GM19239 (cell line): ENCODE results near the gene ZNF649.
"Not testable (repeated sequence)": the region's sequence is repeated elsewhere in the genome, so short reads cannot be mapped to it uniquely, and the experiment has no call there.

Source experiments
- DNase-seq: peaks from one replicate; pipeline ENCODE4 v3.0.0; 2011; ENCODE audit warnings: low spot score; ENCODE audit not compliant: insufficient read length
- FAIRE-seq: peaks from 2 replicates; lab custom pipeline; 2011; peaks lifted over from hg19 to GRCh38; lab: Jason Lieb, UNC

ZNF649 gene

GRCh38 chr19:51904331-51905165, at the start of gene ZNF649:
Gene ZNF649, minus strand, starts transcription at chr19:51905017. Its CDS starts 4,910 bp downstream, at chr19:51900107.
- peak; percentile 88 for FAIRE-seq
- DNase-seq, result peak; percentile 62

- FAIRE-seq (no peak), DNase-seq (no peak)
These were observed 44.2 kb upstream of the ZNF649 start for GRCh38 chr19:51948975-51949374.

GRCh38 chr19:51946602-51947001, 41.8 kb upstream of the ZNF649 start:
- FAIRE-seq (no peak), DNase-seq (no peak)

- DNase-seq (no peak), FAIRE-seq (no peak)
These were observed 40.2 kb upstream of the ZNF649 start for GRCh38 chr19:51944798-51945552.

GRCh38 chr19:51938936-51939335, 34.1 kb upstream of the ZNF649 start:
- no peak for FAIRE-seq
- DNase-seq, result no peak

GRCh38 chr19:51931921-51932320, 27.1 kb upstream of the ZNF649 start:
- no peak for FAIRE-seq
- DNase-seq, result no peak

- DNase-seq (no peak), FAIRE-seq (no peak)
These were observed 23.0 kb upstream of the ZNF649 start for GRCh38 chr19:51927859-51928258.

- FAIRE-seq (peak; percentile 97), DNase-seq (peak; percentile 64)
These were observed 22.2 kb upstream of the ZNF649 start, which contains the start of gene ZNF613 for GRCh38 chr19:51926784-51927741. Gene ZNF613, plus strand, starts transcription at chr19:51927472. Its CDS starts 8,749 bp downstream, at chr19:51936221.

- DNase-seq (no peak), FAIRE-seq (no peak)
These were observed 21.6 kb upstream of the ZNF649 start for GRCh38 chr19:51926426-51926783.

- DNase-seq, result no peak
- no peak for FAIRE-seq
These were observed 17.1 kb upstream of the ZNF649 start for GRCh38 chr19:51921949-51922348.

GRCh38 chr19:51919606-51920005, 14.8 kb upstream of the ZNF649 start:
- no peak for FAIRE-seq

GRCh38 chr19:51916167-51916566, 11.3 kb upstream of the ZNF649 start:
- FAIRE-seq (no peak), DNase-seq (no peak)

More at GRCh38 chr19:51919606-51920005, 14.8 kb upstream of the ZNF649 start:
- no peak for DNase-seq

- no peak for FAIRE-seq
- DNase-seq, result no peak
These were observed 10.6 kb upstream of the ZNF649 start for GRCh38 chr19:51915324-51915867.

GRCh38 chr19:51907981-51908380, 3.2 kb upstream of the ZNF649 start:
- not testable (repeated sequence) for DNase-seq, FAIRE-seq

GRCh38 chr19:51906108-51906507, 1.3 kb upstream of the ZNF649 start:
- DNase-seq, FAIRE-seq: not testable (repeated sequence)

GRCh38 chr19:51905639-51906038, 822 bp upstream of the ZNF649 start:
- not testable (repeated sequence) for DNase-seq, FAIRE-seq

GRCh38 chr19:51905206-51905605, 389 bp upstream of the ZNF649 start:
- peak; percentile 45 for FAIRE-seq
- no peak for DNase-seq

GRCh38 chr19:51903192-51903591, 1.6 kb downstream of the ZNF649 start:
- FAIRE-seq, result no peak

GRCh38 chr19:51901860-51902259, 3.0 kb downstream of the ZNF649 start:
- DNase-seq, result no peak
- no peak for FAIRE-seq

More at GRCh38 chr19:51903192-51903591, 1.6 kb downstream of the ZNF649 start:
- no peak for DNase-seq
